Measurements from ENCODE around the gene ZNF367.

- TF ChIP-seq EZH2phosphoT487 (IDR thresholded peaks at IDR 0.05; ENCODE audit: borderline replicate concordance, low read depth) (no peak), EP300 (IDR thresholded peaks at IDR 0.05; ENCODE audit: borderline replicate concordance in 1 of 2, low read depth in 1 of 2, low read length in 1 of 2) (no peak), POLR2AphosphoS5 (IDR thresholded peaks at IDR 0.05; ENCODE audit: low read depth, low read length) (no peak), TEAD4 (IDR thresholded peaks at IDR 0.05; ENCODE audit: borderline replicate concordance, insufficient read depth) (no peak), TAF1 (IDR thresholded peaks at IDR 0.05; ENCODE audit: borderline replicate concordance, low read depth, low read length) (no peak), RXRA (IDR thresholded peaks at IDR 0.05; ENCODE audit: borderline replicate concordance, low read depth) (no peak)
- TF ChIP-seq, protein P1, sequence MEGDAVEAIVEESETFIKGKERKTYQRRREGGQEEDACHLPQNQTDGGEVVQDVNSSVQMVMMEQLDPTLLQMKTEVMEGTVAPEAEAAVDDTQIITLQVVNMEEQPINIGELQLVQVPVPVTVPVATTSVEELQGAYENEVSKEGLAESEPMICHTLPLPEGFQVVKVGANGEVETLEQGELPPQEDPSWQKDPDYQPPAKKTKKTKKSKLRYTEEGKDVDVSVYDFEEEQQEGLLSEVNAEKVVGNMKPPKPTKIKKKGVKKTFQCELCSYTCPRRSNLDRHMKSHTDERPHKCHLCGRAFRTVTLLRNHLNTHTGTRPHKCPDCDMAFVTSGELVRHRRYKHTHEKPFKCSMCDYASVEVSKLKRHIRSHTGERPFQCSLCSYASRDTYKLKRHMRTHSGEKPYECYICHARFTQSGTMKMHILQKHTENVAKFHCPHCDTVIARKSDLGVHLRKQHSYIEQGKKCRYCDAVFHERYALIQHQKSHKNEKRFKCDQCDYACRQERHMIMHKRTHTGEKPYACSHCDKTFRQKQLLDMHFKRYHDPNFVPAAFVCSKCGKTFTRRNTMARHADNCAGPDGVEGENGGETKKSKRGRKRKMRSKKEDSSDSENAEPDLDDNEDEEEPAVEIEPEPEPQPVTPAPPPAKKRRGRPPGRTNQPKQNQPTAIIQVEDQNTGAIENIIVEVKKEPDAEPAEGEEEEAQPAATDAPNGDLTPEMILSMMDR (IDR thresholded peaks at IDR 0.05), result no peak
Observed at GRCh38 chr9:96430377-96430776, 12.2 kb upstream of the ZNF367 start.
